Gastroesophageal sphincter (tissue), 4 donors: ENCODE data around the gene ATXN3. TPM values are rescaled to one million over a fixed set of nuclear protein-coding genes. Genes with fewer than 3 reads are reported as not detected.

Source experiments
- total RNA-seq, 4 donors: library from RNA; depleted of rRNA; stranded (reverse); fragments of >200 nt; gene quantifications; one replicate each; pipeline ENCODE4 v1.1.0, GENCODE V29; 2016

ATXN3 gene
- total RNA-seq, 4 donors from 2014 or later: 43.1 to 63.0 (median 54.1) TPM

Other genes with a start within 250 kb of the ATXN3 start
- 10 to 100 TPM; 19.9 to 38.6 (median 29.2) TPM for gene TC2N, start 239.0 kb downstream of the ATXN3 start, total RNA-seq
- gene FBLN5, start 158.9 kb downstream of the ATXN3 start, total RNA-seq: 100 to 1,000 TPM in 2 of 4 donors, 10 to 100 TPM in 2; 77.7 to 186 (median 127) TPM
- gene TRIP11, start 66.5 kb downstream of the ATXN3 start, total RNA-seq: 10 to 100 TPM; 39.3 to 51.6 (median 41.8) TPM
- 100 to 1,000 TPM; 258 to 481 (median 412) TPM for gene NDUFB1, start 15.1 kb upstream of the ATXN3 start, total RNA-seq
- gene CPSF2, start 15.4 kb upstream of the ATXN3 start, total RNA-seq: 10 to 100 TPM; 32.8 to 62.4 (median 39.3) TPM
- 1 to 10 TPM in 2 of 4 donors, under 1 TPM in 2; 0.81 to 3.6 (median 1.4) TPM for gene SLC24A4, start 216.6 kb upstream of the ATXN3 start, total RNA-seq